IMR-90 (cell line): ENCODE data around the gene BLOC1S4. TPM values are rescaled to one million over a fixed set of nuclear protein-coding genes. Genes with fewer than 3 reads are reported as not detected.

ENCODE experiments used
- ATAC-seq: fragments of 200-7000 bp; cut with Tn5 transposase; 2 replicates; pipeline ENCODE4 v1.9.1; 2020; ENCODE audit warnings: low read depth, mild to moderate bottlenecking, moderate library complexity
- BruUV-seq: library from RNA; stranded (reverse); fragments of 400-500 nt; replicated peaks from 2 replicates; lab custom pipeline; 2021; lab: Mats Ljungman, UMichigan
- CTCF ChIA-PET: fragments of 300-600 bp; formaldehyde crosslinking; extraction: SDS; loops from one replicate; lab custom pipeline; 2021; ENCODE audit warnings: antibody characterized with exemption; lab: Yijun Ruan, JAX
- POLR2A ChIA-PET: fragments of 300-600 bp; sonication (Branson Sonifier 250); formaldehyde crosslinking; loops from one replicate; lab custom pipeline; 2022; ENCODE audit warnings: antibody characterized with exemption; ENCODE audit not compliant: unreplicated experiment; lab: Charles Lee
- DNase-seq: peaks from one replicate; pipeline ENCODE4 v3.0.0; 2013
- H2AFZ ChIP-seq: replicated peaks from 2 replicates; pipeline ENCODE3; 2013; ENCODE audit warnings: low read length, mild to moderate bottlenecking; ENCODE audit not compliant: poor library complexity
- H2AK5ac ChIP-seq: 2 replicates; pipeline ENCODE4 v1.6.1; 2013; ENCODE audit warnings: low read depth, low read length, inconsistent platforms
- H2AK9ac ChIP-seq: replicated peaks from 2 replicates; pipeline ENCODE3; 2013; ENCODE audit warnings: mild to moderate bottlenecking, low read depth, low read length, moderate library complexity; ENCODE audit not compliant: poor library complexity
- H2BK120ac ChIP-seq: 2 replicates; pipeline ENCODE4 v1.6.1; 2013; ENCODE audit warnings: low read depth, low read length, inconsistent platforms
- H2BK15ac ChIP-seq: 3 replicates; pipeline ENCODE4 v1.6.1; 2013; ENCODE audit warnings: low read depth, low read length, inconsistent platforms
- H2BK20ac ChIP-seq: 2 replicates; pipeline ENCODE4 v1.6.1; 2013; ENCODE audit warnings: low read depth, mild to moderate bottlenecking, inconsistent platforms, low read length, moderate library complexity
- H2BK5ac ChIP-seq: 2 replicates; pipeline ENCODE4 v1.6.1; 2013; ENCODE audit warnings: mild to moderate bottlenecking, low read depth, low read length, inconsistent platforms; ENCODE audit not compliant: poor library complexity, severe bottlenecking
- H3K14ac ChIP-seq: replicated peaks from 2 replicates; pipeline ENCODE4 v1.6.1; 2013; ENCODE audit warnings: low read depth, low read length, inconsistent platforms
- H3K18ac ChIP-seq: 2 replicates; pipeline ENCODE4 v1.6.1; 2013; ENCODE audit warnings: low read depth, low read length, control low read depth
- H3K23ac ChIP-seq: 2 replicates; pipeline ENCODE4 v1.6.1; 2013; ENCODE audit warnings: low read depth, low read length, inconsistent platforms
- H3K27ac ChIP-seq: 2 replicates; pipeline ENCODE4 v1.5.1; 2013; ENCODE audit warnings: mild to moderate bottlenecking, control low read depth, low read length; ENCODE audit not compliant: insufficient read depth
- H3K27me3 ChIP-seq: 2 replicates; pipeline ENCODE4 v1.6.1; 2013; ENCODE audit warnings: low read length; ENCODE audit not compliant: control insufficient read depth, insufficient read depth
- H3K36me3 ChIP-seq: 2 replicates; pipeline ENCODE4 v1.6.1; 2013; ENCODE audit warnings: low read length, mixed read lengths; ENCODE audit not compliant: control insufficient read depth, insufficient read depth
- H3K4ac ChIP-seq: 2 replicates; pipeline ENCODE4 v1.6.1; 2013; ENCODE audit warnings: low read depth, low read length, inconsistent platforms
- H3K4me1 ChIP-seq: 2 replicates; pipeline ENCODE4 v1.6.1; 2013; ENCODE audit warnings: low read length, mixed read lengths; ENCODE audit not compliant: control insufficient read depth, insufficient read depth
- H3K4me2 ChIP-seq: 2 replicates; pipeline ENCODE4 v1.6.1; 2013; ENCODE audit warnings: low read depth, mild to moderate bottlenecking, control low read depth, low read length, moderate library complexity
- H3K4me3 ChIP-seq: 2 replicates; pipeline ENCODE4 v1.5.1; 2013; ENCODE audit warnings: low read depth, mild to moderate bottlenecking, control low read depth, low read length, moderate library complexity; ENCODE audit not compliant: insufficient read depth
- H3K56ac ChIP-seq: 2 replicates; pipeline ENCODE4 v1.6.1; 2013; ENCODE audit warnings: low read length, inconsistent platforms; ENCODE audit not compliant: insufficient read depth; ENCODE audit errors: extremely low read depth
- H3K79me1 ChIP-seq, 2 experiments: 2 replicates each; pipeline ENCODE4 v1.6.1; 2013; ENCODE audit warnings: low read length in 2 of 2, inconsistent platforms in 1 of 2, low read depth in 1 of 2
- H3K9ac ChIP-seq: 2 replicates; pipeline ENCODE4 v1.6.1; 2013; ENCODE audit warnings: low read depth, low read length, control low read depth
- H3K9me1 ChIP-seq: 2 replicates; pipeline ENCODE4 v1.6.1; 2013; ENCODE audit warnings: low read length, inconsistent platforms; ENCODE audit not compliant: insufficient read depth
- H3K9me3 ChIP-seq: 2 replicates; pipeline ENCODE4 v1.6.1; 2013; ENCODE audit warnings: low read length; ENCODE audit not compliant: control insufficient read depth, insufficient read depth
- H4K20me1 ChIP-seq: 2 replicates; pipeline ENCODE4 v1.6.1; 2013; ENCODE audit warnings: low read length, inconsistent platforms; ENCODE audit not compliant: insufficient read depth
- H4K5ac ChIP-seq: 2 replicates; pipeline ENCODE4 v1.6.1; 2013; ENCODE audit warnings: mild to moderate bottlenecking, low read depth, low read length, control low read depth
- H4K8ac ChIP-seq, 2 experiments: 2 replicates each; pipeline ENCODE4 v1.6.1; 2013; ENCODE audit warnings: low read depth in 2 of 2, low read length in 2 of 2, control low read depth in 1 of 2, inconsistent platforms in 1 of 2
- H4K91ac ChIP-seq: 2 replicates; pipeline ENCODE4 v1.6.1; 2013; ENCODE audit warnings: low read depth, low read length, inconsistent platforms; ENCODE audit not compliant: insufficient read depth
- BHLHE40 ChIP-seq: fragments of 150-350 bp; IDR thresholded peaks from 2 replicates; pipeline ENCODE4 v1.6.1; 2016; ENCODE audit warnings: mild to moderate bottlenecking, low read depth, low read length
- CEBPB ChIP-seq: IDR thresholded peaks from 2 replicates; pipeline ENCODE4 v1.6.1; 2012; ENCODE audit warnings: low read depth, low read length, improper control_type of control experiment
- CHD1 ChIP-seq: IDR thresholded peaks from 2 replicates; pipeline ENCODE4 v1.6.1; 2012; ENCODE audit warnings: low read depth, low read length, improper control_type of control experiment
- CTCF ChIP-seq: conservative IDR thresholded peaks from 2 replicates; pipeline ENCODE4 v1.5.1; 2012; ENCODE audit warnings: mild to moderate bottlenecking, low read depth, low read length, improper control_type of control experiment
- FOS ChIP-seq: fragments of 150-350 bp; IDR thresholded peaks from 2 replicates; pipeline ENCODE4 v1.6.1; 2016; ENCODE audit warnings: low read depth, low read length
- MAFK ChIP-seq: IDR thresholded peaks from 2 replicates; pipeline ENCODE4 v1.6.1; 2012; ENCODE audit warnings: low read depth, low read length, improper control_type of control experiment
- MAZ ChIP-seq: IDR thresholded peaks from 2 replicates; pipeline ENCODE4 v1.6.1; 2012; ENCODE audit warnings: low read depth, mild to moderate bottlenecking, low read length, improper control_type of control experiment, moderate library complexity, borderline replicate concordance
- MXI1 ChIP-seq: IDR thresholded peaks from 2 replicates; pipeline ENCODE4 v1.6.1; 2012; ENCODE audit warnings: low read depth, mild to moderate bottlenecking, low read length, moderate library complexity, borderline replicate concordance
- NFE2L2 ChIP-seq: fragments of 150-350 bp; IDR thresholded peaks from 2 replicates; pipeline ENCODE4 v1.6.1; 2016; ENCODE audit warnings: low read depth, mild to moderate bottlenecking, low read length
- POLR2A ChIP-seq: IDR thresholded peaks from 2 replicates; pipeline ENCODE4 v1.6.1; 2012; ENCODE audit warnings: mild to moderate bottlenecking, low read depth, low read length
- RAD21 ChIP-seq: IDR thresholded peaks from 2 replicates; pipeline ENCODE4 v1.6.1; 2012; ENCODE audit warnings: low read length, improper control_type of control experiment
- RFX5 ChIP-seq: IDR thresholded peaks from 2 replicates; pipeline ENCODE4 v1.8.0; 2012; ENCODE audit warnings: low read depth, mild to moderate bottlenecking, low read length, moderate library complexity
- SMC3 ChIP-seq: fragments of 150-350 bp; IDR thresholded peaks from 2 replicates; pipeline ENCODE4 v1.6.1; 2016; ENCODE audit warnings: low read depth, mild to moderate bottlenecking, antibody characterized with exemption, low read length, moderate library complexity
- WGBS, 2 experiments: methylation state at CpG; one replicate each; pipeline versions ENCODE4 v1.1.5 to v1.1.7; 2013; ENCODE audit warnings: missing lambda C conversion rate in 2 of 2; ENCODE audit not compliant: insufficient read length in 1 of 2; ENCODE audit errors: extremely low coverage in 2 of 2; 5-methylcytosine and 5-hydroxymethylcytosine counted together
- dilution Hi-C: fragments of 300-500 bp; cut with HindIII; formaldehyde crosslinking; loops from one replicate; pipeline ENCODE4 v1.14.3; 2018; ENCODE audit warnings: low sequenced_read_pairs; ENCODE audit not compliant: unreplicated experiment
- in situ Hi-C: fragments of 300-500 bp; cut with MboI; formaldehyde crosslinking; loops from 3 replicates; pipeline ENCODE4 v1.14.3; 2019; ENCODE audit warnings: low sequenced_read_pairs, inconsistent platforms, mixed read lengths
- intact Hi-C: fragments of 100-400 bp; cut with micrococcal nuclease; formaldehyde crosslinking; loops from 2 replicates; pipeline ENCODE4 v1.10.0; 2022
- polyA plus RNA-seq, 3 experiments: library from polyadenylated mRNA; depleted of rRNA; stranded (reverse); fragments of >200 nt; gene quantifications; 2 replicates each; pipeline ENCODE4 v1.2.3, GENCODE V29; 2012; ENCODE audit warnings: low replicate concordance in 1 of 3
- total RNA-seq: library from RNA; depleted of rRNA; stranded (reverse); fragments of >200 nt; gene quantifications from 2 replicates; pipeline ENCODE4 v1.2.3, GENCODE V29; 2012
- TF ChIP-seq, protein P1 (sequence below): fragments of 150-350 bp; IDR thresholded peaks from 2 replicates; pipeline ENCODE4 v1.6.1; 2017; ENCODE audit warnings: mild to moderate bottlenecking, antibody characterized with exemption, low read length, low read depth

The BLOC1S4 gene
- total and polyA plus RNA-seq, 2 of the 4 experiments (the other 2 are of a cell fraction), result 8.8 to 22.1 TPM

GRCh38 chr4:6709230-6710114 is 6.5 kb upstream of the BLOC1S4 start, which contains the start of gene MRFAP1L1:
MRFAP1L1 (minus strand) TSS chr4:6709865; CDS start chr4:6709629, 236 bp downstream.
- Histone ChIP-seq H2AFZ (peak within 1 kb of the TSS; percentile 94), H3K9ac (peak within 1 kb of the TSS; percentile 85), H3K4ac (peak within 1 kb of the TSS; percentile 89), H3K9me1 (peaks cover 15% of the 10 kb centered on the region), H3K56ac (peak within 1 kb of the TSS; percentile 88), H3K36me3 (peaks cover 5% of the 10 kb centered on the region), H2BK5ac (peak within 1 kb of the TSS; percentile 61), H4K5ac (peak within 1 kb of the TSS; percentile 89), H3K23ac (peak within 1 kb of the TSS; percentile 89), H3K4me1 (peaks cover 2% of the 10 kb centered on the region), H2BK120ac (peak within 1 kb of the TSS; percentile 53; the same call in 1 of the 2 replicates), H3K18ac (peak within 1 kb of the TSS; percentile 43), H2BK15ac (no peak within 1 kb of the TSS), H4K91ac (peak within 1 kb of the TSS; percentile 75), H4K20me1 (peaks cover 15% of the 10 kb centered on the region; the same call in 1 of the 2 replicates), H4K8ac (peak within 1 kb of the TSS; percentile 96 to 98), H3K9me3 (no peaks in the 10 kb centered on the region), H3K4me3 (peak within 1 kb of the TSS; percentile 85), H2BK20ac (no peak within 1 kb of the TSS), H3K27me3 (no peaks in the 10 kb centered on the region), H3K79me1 (peaks cover 30 to 52% of the 10 kb centered on the region in 2 experiments), H3K27ac (peak within 1 kb of the TSS; percentile 78), H3K14ac (peak within 1 kb of the TSS; percentile 90), H2AK9ac (peak within 1 kb of the TSS; percentile 60), H2AK5ac (peak within 1 kb of the TSS; percentile 77), H3K4me2 (peak within 1 kb of the TSS; percentile 96)
- ATAC-seq (peak; percentile 93), DNase-seq (peak; percentile 97)
- in situ Hi-C loops, result no loop called here
- ChIA-PET CTCF (interaction anchor here (0.7 to 1.4 kb wide), 4 partner anchors 8 to 393 kb away, joined by 3 to 4 read pairs (median 4); no protein-coding TSS in a partner anchor), POLR2A (no interaction called here)
- TF ChIP-seq POLR2A (peak; percentile 59; the same call in 1 of the 2 replicates), FOS (no peak), MXI1 (peak; percentile 42; the same call in 1 of the 2 replicates), NFE2L2 (no peak), MAFK (no peak), RFX5 (no peak), CEBPB (no peak), CTCF (no peak; the same call in 1 of the 2 replicates), BHLHE40 (peak; percentile 69), SMC3 (0 out of 2 replicates have a peak, but pooled peaks have one; percentile 2), RAD21 (no peak), MAZ (no peak), CHD1 (0 out of 2 replicates have a peak, but pooled peaks have one; percentile 56)
- TF ChIP-seq, protein P1, sequence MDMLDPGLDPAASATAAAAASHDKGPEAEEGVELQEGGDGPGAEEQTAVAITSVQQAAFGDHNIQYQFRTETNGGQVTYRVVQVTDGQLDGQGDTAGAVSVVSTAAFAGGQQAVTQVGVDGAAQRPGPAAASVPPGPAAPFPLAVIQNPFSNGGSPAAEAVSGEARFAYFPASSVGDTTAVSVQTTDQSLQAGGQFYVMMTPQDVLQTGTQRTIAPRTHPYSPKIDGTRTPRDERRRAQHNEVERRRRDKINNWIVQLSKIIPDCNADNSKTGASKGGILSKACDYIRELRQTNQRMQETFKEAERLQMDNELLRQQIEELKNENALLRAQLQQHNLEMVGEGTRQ, result peak; percentile 55; the same call in 1 of the 2 replicates
- dilution Hi-C loops, result no loop called here
- BruUV-seq, result TSS peak; percentile 93
- 1% methylated on average over 37 of the region's 72 CpGs; no CpG with 5 or more reads in 1 of the 2 experiments for WGBS, 2 experiments
- intact Hi-C loops, result loop anchor here (2.0 kb wide), 2 partner anchors 17 to 69 kb away; partner anchors contain the start of genes MRFAP1 and S100P
